HepG2 (cell line): ENCODE measurements around the gene LRRC27. TPM values are rescaled to one million over a fixed set of nuclear protein-coding genes. Genes with fewer than 3 reads are reported as not detected.

Experiments used
- ATF7-NPFF ChIP-seq: sonication (generic); formaldehyde crosslinking; IDR thresholded peaks from 2 replicates; pipeline ENCODE4 v1.8.1; 2023; ENCODE audit warnings: mild to moderate bottlenecking, low read depth, missing genetic modification reagents, moderate library complexity
- ATM ChIP-seq: fragments of 450-650 bp; IDR thresholded peaks from 2 replicates; pipeline ENCODE4 v1.7.1; 2017; ENCODE audit warnings: mild to moderate bottlenecking, borderline replicate concordance
- CBX5 ChIP-seq: sonication (generic); formaldehyde crosslinking; IDR thresholded peaks from 2 replicates; pipeline ENCODE4 v1.4.0; 2020; ENCODE audit warnings: missing genetic modification reagents, borderline replicate concordance
- CCAR2 ChIP-seq: fragments of 200-400 bp; formaldehyde crosslinking; optimal IDR thresholded peaks from 2 replicates; pipeline ENCODE3; 2018; ENCODE audit warnings: low read depth, mild to moderate bottlenecking, low read length, moderate library complexity
- CEBPG ChIP-seq: IDR thresholded peaks from 2 replicates; pipeline ENCODE4 v1.6.1; 2016
- E2F2 ChIP-seq: sonication (generic); formaldehyde crosslinking; IDR thresholded peaks from 2 replicates; pipeline ENCODE4 v1.4.0; 2020; ENCODE audit warnings: missing genetic modification reagents, borderline replicate concordance
- EP300 ChIP-seq, 3 experiments: sonication (generic) in 1 of 3; formaldehyde crosslinking in 1 of 3; IDR thresholded peaks; 2 replicates each; pipeline versions ENCODE4 v1.5.1 to v1.6.1; 2011 to 2020; ENCODE audit warnings: low read depth in 2 of 3, low read length in 2 of 3, borderline replicate concordance in 1 of 3, improper control_type of control experiment in 1 of 3, mild to moderate bottlenecking in 1 of 3, missing genetic modification reagents in 1 of 3, moderate library complexity in 1 of 3
- ETV6 ChIP-seq: sonication (generic); formaldehyde crosslinking; conservative IDR thresholded peaks from 2 replicates; pipeline ENCODE4 v1.4.0; 2020; ENCODE audit warnings: missing genetic modification reagents
- HES4 ChIP-seq: sonication (generic); formaldehyde crosslinking; IDR thresholded peaks from 2 replicates; pipeline ENCODE4 v1.9.0; 2021; ENCODE audit warnings: mild to moderate bottlenecking, missing genetic modification reagents, borderline replicate concordance
- HOXA7 ChIP-seq: sonication (generic); formaldehyde crosslinking; IDR thresholded peaks from 2 replicates; pipeline ENCODE4 v1.8.1; 2022; ENCODE audit warnings: mild to moderate bottlenecking, missing genetic modification reagents, moderate library complexity
- NFIC ChIP-seq: IDR thresholded peaks from 2 replicates; pipeline ENCODE4 v1.6.1; 2012; ENCODE audit warnings: mild to moderate bottlenecking, low read length, inconsistent platforms
- NPAS2 ChIP-seq: sonication (generic); formaldehyde crosslinking; IDR thresholded peaks from 2 replicates; pipeline ENCODE4 v1.8.0; 2022; ENCODE audit warnings: mild to moderate bottlenecking, missing genetic modification reagents, borderline replicate concordance
- PHF20 ChIP-seq: sonication (generic); formaldehyde crosslinking; IDR thresholded peaks from 2 replicates; pipeline ENCODE4 v1.5.0; 2020; ENCODE audit warnings: mild to moderate bottlenecking, missing genetic modification reagents
- SNAPC5 ChIP-seq: sonication (generic); formaldehyde crosslinking; IDR thresholded peaks from 2 replicates; pipeline ENCODE4 v1.8.1; 2023; ENCODE audit warnings: mild to moderate bottlenecking, missing genetic modification reagents, borderline replicate concordance
- TRIM24 ChIP-seq: sonication (generic); formaldehyde crosslinking; IDR thresholded peaks from 2 replicates; pipeline ENCODE4 v1.8.0; 2022; ENCODE audit warnings: mild to moderate bottlenecking, missing genetic modification reagents
- ZBTB43 ChIP-seq: sonication (generic); formaldehyde crosslinking; conservative IDR thresholded peaks from 2 replicates; pipeline ENCODE4 v1.4.0; 2020; ENCODE audit warnings: missing genetic modification reagents
- ZFP1 ChIP-seq: IDR thresholded peaks from 2 replicates; pipeline ENCODE4 v1.6.1; 2016
- polyA plus RNA-seq, 8 experiments: library from polyadenylated mRNA; depleted of rRNA in 3 of 8; stranded (reverse) in 7 of 8; unstranded in 1 of 8; fragments of >200 nt; fragmentation: Illumina TruSeq in 4 of 8; extraction: Trizol in 4 of 8; gene quantifications; 2 replicates each; pipeline versions ENCODE4 v1.2.1 to v1.2.3, GENCODE V29; 2011 to 2016; ENCODE audit warnings: low read depth in 4 of 8, missing spikeins in 1 of 8, mixed read lengths in 1 of 8; ENCODE audit not compliant: insufficient read depth in 1 of 8
- total RNA-seq, 5 experiments: library from RNA; depleted of rRNA; stranded (reverse); fragments of >200 nt; fragmentation: Illumina TruSeq; extraction: Trizol; gene quantifications; 2 replicates each; pipeline ENCODE4 v1.2.3, GENCODE V29; 2016; ENCODE audit warnings: low read depth in 1 of 5
- TF ChIP-seq, protein P1 (sequence below): sonication (generic); formaldehyde crosslinking; IDR thresholded peaks from 2 replicates; pipeline ENCODE4 v1.4.0; 2020; ENCODE audit warnings: low read depth, mild to moderate bottlenecking, missing genetic modification reagents
- TF ChIP-seq, protein P2 (sequence below): sonication (generic); formaldehyde crosslinking; IDR thresholded peaks from 2 replicates; pipeline ENCODE4 v1.5.0; 2020; ENCODE audit warnings: mild to moderate bottlenecking, missing genetic modification reagents
- TF ChIP-seq, protein P3 (sequence below): sonication (generic); formaldehyde crosslinking; IDR thresholded peaks from 2 replicates; pipeline ENCODE4 v1.4.0; 2020; ENCODE audit warnings: missing genetic modification reagents

LRRC27 gene
- total and polyA plus RNA-seq, 2 of the 13 experiments (the other 11 are each of a cell fraction or from before 2014, with no cell fraction given), result 4.2 to 4.6 TPM

DNA sequence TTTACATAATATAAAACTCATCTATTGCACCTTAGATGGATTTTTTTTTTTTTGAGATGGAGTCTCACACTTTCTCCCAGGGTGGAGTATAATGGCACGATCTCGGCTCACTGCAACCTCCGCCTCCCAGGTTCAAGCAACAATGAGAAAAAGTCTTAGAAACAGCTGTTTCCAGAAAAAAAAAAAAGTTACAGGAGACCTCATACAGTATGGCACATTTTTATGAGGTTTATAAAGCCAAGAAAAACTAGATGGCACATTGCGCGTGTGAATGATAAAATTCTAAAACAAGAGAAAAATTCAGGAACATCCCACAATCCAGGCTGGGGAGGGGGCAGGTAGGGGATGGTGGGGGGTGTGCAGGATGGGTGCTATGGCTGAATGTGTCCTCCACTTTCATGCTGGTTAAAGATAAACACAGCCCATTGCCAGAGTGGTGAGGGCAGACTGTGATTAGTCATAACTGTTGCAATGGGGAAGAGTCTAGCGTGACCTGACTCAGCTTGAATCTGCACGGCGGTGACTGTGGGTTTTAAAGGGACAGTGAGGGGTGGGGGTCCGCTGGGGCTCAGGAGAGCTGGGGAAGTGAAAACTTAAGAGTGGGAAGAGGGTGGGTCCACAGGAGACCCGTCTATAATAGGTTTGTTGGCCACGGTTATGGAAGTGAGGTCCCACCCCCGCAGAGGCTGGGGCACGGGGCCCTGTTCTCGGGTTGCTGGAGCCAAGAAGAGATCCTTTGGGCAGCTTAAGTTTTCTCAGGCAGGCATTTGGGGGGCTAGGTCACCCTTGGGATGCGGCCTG, 11.9 kb upstream of the LRRC27 start (continued):
- TF ChIP-seq, protein P1, sequence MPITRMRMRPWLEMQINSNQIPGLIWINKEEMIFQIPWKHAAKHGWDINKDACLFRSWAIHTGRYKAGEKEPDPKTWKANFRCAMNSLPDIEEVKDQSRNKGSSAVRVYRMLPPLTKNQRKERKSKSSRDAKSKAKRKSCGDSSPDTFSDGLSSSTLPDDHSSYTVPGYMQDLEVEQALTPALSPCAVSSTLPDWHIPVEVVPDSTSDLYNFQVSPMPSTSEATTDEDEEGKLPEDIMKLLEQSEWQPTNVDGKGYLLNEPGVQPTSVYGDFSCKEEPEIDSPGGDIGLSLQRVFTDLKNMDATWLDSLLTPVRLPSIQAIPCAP (CRISPR knock-in tag), result no peak
- TF ChIP-seq CEBPG (peak; percentile 75), EP300 (IDR thresholded peaks at IDR 0.05; ENCODE audit: low read depth in 2 of 2, low read length in 2 of 2) (0 out of 4 replicates have a peak, but pooled peaks of 1 of the 2 experiments have one; percentile 21), EP300 (CRISPR knock-in tag; IDR thresholded peaks at IDR 0.05; ENCODE audit: borderline replicate concordance) (no peak), ATM (no peak), CCAR2 (no peak), ETV6 (CRISPR knock-in tag) (no peak), ATF7-NPFF (no peak), NFIC (no peak), ZFP1 (no peak), HES4 (CRISPR knock-in tag) (no peak), TRIM24 (CRISPR knock-in tag) (no peak), CBX5 (CRISPR knock-in tag) (0 out of 2 replicates have a peak, but pooled peaks have one; percentile 25), SNAPC5 (no peak), NPAS2 (no peak), ZBTB43 (CRISPR knock-in tag) (no peak), PHF20 (CRISPR knock-in tag) (no peak), HOXA7 (CRISPR knock-in tag) (no peak), E2F2 (CRISPR knock-in tag) (no peak)
- TF ChIP-seq, protein P2, sequence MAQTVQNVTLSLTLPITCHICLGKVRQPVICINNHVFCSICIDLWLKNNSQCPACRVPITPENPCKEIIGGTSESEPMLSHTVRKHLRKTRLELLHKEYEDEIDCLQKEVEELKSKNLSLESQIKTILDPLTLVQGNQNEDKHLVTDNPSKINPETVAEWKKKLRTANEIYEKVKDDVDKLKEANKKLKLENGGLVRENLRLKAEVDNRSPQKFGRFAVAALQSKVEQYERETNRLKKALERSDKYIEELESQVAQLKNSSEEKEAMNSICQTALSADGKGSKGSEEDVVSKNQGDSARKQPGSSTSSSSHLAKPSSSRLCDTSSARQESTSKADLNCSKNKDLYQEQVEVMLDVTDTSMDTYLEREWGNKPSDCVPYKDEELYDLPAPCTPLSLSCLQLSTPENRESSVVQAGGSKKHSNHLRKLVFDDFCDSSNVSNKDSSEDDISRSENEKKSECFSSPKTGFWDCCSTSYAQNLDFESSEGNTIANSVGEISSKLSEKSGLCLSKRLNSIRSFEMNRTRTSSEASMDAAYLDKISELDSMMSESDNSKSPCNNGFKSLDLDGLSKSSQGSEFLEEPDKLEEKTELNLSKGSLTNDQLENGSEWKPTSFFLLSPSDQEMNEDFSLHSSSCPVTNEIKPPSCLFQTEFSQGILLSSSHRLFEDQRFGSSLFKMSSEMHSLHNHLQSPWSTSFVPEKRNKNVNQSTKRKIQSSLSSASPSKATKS (CRISPR knock-in tag), result no peak
- TF ChIP-seq, protein P3, sequence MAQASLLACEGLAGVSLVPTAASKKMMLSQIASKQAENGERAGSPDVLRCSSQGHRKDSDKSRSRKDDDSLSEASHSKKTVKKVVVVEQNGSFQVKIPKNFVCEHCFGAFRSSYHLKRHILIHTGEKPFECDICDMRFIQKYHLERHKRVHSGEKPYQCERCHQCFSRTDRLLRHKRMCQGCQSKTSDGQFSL (CRISPR knock-in tag), result no peak
